GM12878 (cell line): ENCODE data around the gene KBTBD3. TPM values are rescaled to one million over a fixed set of nuclear protein-coding genes. Genes with fewer than 3 reads are reported as not detected.

Source experiments
- ATAC-seq: fragments of 200-7000 bp; cut with Tn5 transposase; 3 replicates; pipeline ENCODE4 v1.9.1; 2020; ENCODE audit warnings: mild to moderate bottlenecking, moderate library complexity
- BruUV-seq: library from RNA; stranded (reverse); fragments of 400-500 nt; replicated peaks from 2 replicates; lab custom pipeline; 2021; lab: Mats Ljungman, UMichigan
- CTCF ChIA-PET: fragments of 300-600 bp; sonication (Branson Sonifier 250); formaldehyde crosslinking; extraction: SDS; loops from one replicate; lab custom pipeline; 2021; ENCODE audit warnings: inconsistent platforms; lab: Yijun Ruan, JAX
- POLR2A ChIA-PET: fragments of 350-600 bp; formaldehyde crosslinking; extraction: SDS; loops from one replicate; lab custom pipeline; 2021; ENCODE audit warnings: inconsistent platforms; lab: Charles Lee
- RAD21 ChIA-PET: fragments of 300-600 bp; sonication (Branson Sonifier 250); formaldehyde crosslinking; loops from one replicate; lab custom pipeline; 2023; ENCODE audit warnings: antibody characterized with exemption; ENCODE audit not compliant: unreplicated experiment; lab: Charles Lee
- SMC1A ChIA-PET: fragments of 300-600 bp; sonication (Branson Sonifier 250); formaldehyde crosslinking; loops from one replicate; lab custom pipeline; 2023; ENCODE audit not compliant: unreplicated experiment, uncharacterized antibody; lab: Charles Lee
- DNase-seq: peaks from one replicate; pipeline ENCODE4 v3.0.0-alpha.2; 2011; ENCODE audit warnings: low read depth, low spot score
- FAIRE-seq: peaks from 3 replicates; lab custom pipeline; 2011; peaks lifted over from hg19 to GRCh38; lab: Jason Lieb, UNC
- H2AFZ ChIP-seq: 2 replicates; pipeline ENCODE4 v1.6.0; 2011; ENCODE audit warnings: low read depth, low read length, control low read depth; ENCODE audit not compliant: control insufficient read depth
- H3K27ac ChIP-seq: 2 replicates; pipeline ENCODE4 v1.5.1; 2011; ENCODE audit warnings: control low read depth; ENCODE audit not compliant: control insufficient read depth, insufficient read depth
- H3K27me3 ChIP-seq, 2 experiments: replicated peaks in 1 of 2; 2 replicates each; pipeline versions ENCODE4 v1.6.0 to v1.6.1; 2011; ENCODE audit warnings: low read length in 1 of 2; ENCODE audit not compliant: control insufficient read depth in 2 of 2, insufficient read depth in 2 of 2
- H3K36me3 ChIP-seq, 2 experiments: 2 replicates each; pipeline ENCODE4 v1.5.1; 2011; ENCODE audit warnings: low read length in 1 of 2; ENCODE audit not compliant: control insufficient read depth in 2 of 2, insufficient read depth in 2 of 2
- H3K4me1 ChIP-seq: 2 replicates; pipeline ENCODE4 v1.6.1; 2011; ENCODE audit warnings: mild to moderate bottlenecking, low read length, moderate library complexity, mixed read lengths; ENCODE audit not compliant: control insufficient read depth, insufficient read depth
- H3K4me2 ChIP-seq: 2 replicates; pipeline ENCODE4 v1.6.0; 2011; ENCODE audit warnings: control low read depth; ENCODE audit not compliant: control insufficient read depth, insufficient read depth
- H3K4me3 ChIP-seq: fragments of 200-600 bp; sonication (generic); 2 replicates; pipeline ENCODE4 v1.5.1; 2016
- H3K79me2 ChIP-seq: 2 replicates; pipeline ENCODE4 v1.6.0; 2011; ENCODE audit warnings: low read length; ENCODE audit not compliant: control insufficient read depth, insufficient read depth
- H3K9ac ChIP-seq: 2 replicates; pipeline ENCODE4 v1.8.0; 2011; ENCODE audit warnings: low read length, control low read depth, mixed read lengths; ENCODE audit not compliant: control insufficient read depth, insufficient read depth
- H3K9me3 ChIP-seq: replicated peaks from 3 replicates; pipeline ENCODE4 v1.5.1; 2011; ENCODE audit warnings: mild to moderate bottlenecking, low read length; ENCODE audit not compliant: control insufficient read depth, insufficient read depth
- H4K20me1 ChIP-seq: 2 replicates; pipeline ENCODE4 v1.6.0; 2011; ENCODE audit not compliant: control insufficient read depth, insufficient read depth
- CREB1 ChIP-seq: IDR thresholded peaks from 2 replicates; pipeline ENCODE4 v1.6.1; 2012; ENCODE audit warnings: low read depth, mild to moderate bottlenecking, inconsistent platforms
- GATAD2B ChIP-seq: fragments of 450-650 bp; conservative IDR thresholded peaks from 2 replicates; pipeline ENCODE4 v1.6.1; 2017; ENCODE audit warnings: low read depth, mild to moderate bottlenecking, moderate library complexity
- IKZF2 ChIP-seq, 2 experiments: fragments of 450-650 bp; IDR thresholded peaks; 2 replicates each; pipeline ENCODE4 v1.6.1; 2017; ENCODE audit warnings: mild to moderate bottlenecking in 2 of 2, moderate library complexity in 2 of 2
- JUNB ChIP-seq: IDR thresholded peaks from 2 replicates; pipeline ENCODE4 v1.6.1; 2016; ENCODE audit warnings: antibody characterized with exemption, mild to moderate bottlenecking
- KDM1A ChIP-seq: fragments of 200-600 bp; sonication (generic); IDR thresholded peaks from 2 replicates; pipeline ENCODE4 v1.6.1; 2016; ENCODE audit warnings: borderline replicate concordance
- PAX8 ChIP-seq: fragments of 450-650 bp; IDR thresholded peaks from 2 replicates; pipeline ENCODE4 v1.6.1; 2017; ENCODE audit warnings: mild to moderate bottlenecking, moderate library complexity
- ZNF622 ChIP-seq: fragments of 450-650 bp; IDR thresholded peaks from 2 replicates; pipeline ENCODE4 v1.6.1; 2017; ENCODE audit warnings: mild to moderate bottlenecking, inconsistent platforms
- in situ Hi-C: fragments of 300-500 bp; cut with MboI; formaldehyde crosslinking; loops from 9 replicates; pipeline ENCODE4 v1.14.3; 2018; ENCODE audit warnings: mixed read lengths
- intact Hi-C: fragments of 100-400 bp; cut with micrococcal nuclease; formaldehyde crosslinking; loops from one replicate; pipeline ENCODE4 v1.14.2; 2022; ENCODE audit not compliant: unreplicated experiment
- polyA plus RNA-seq, 11 experiments: library from polyadenylated mRNA; depleted of rRNA in 4 of 11; unstranded in 6 of 11; stranded (reverse) in 5 of 11; fragments of >200 nt; fragmentation: Nextera tagmentation in 4 of 11; fragmentation: Illumina TruSeq in 1 of 11; extraction: Ambion mirVana in 4 of 11; extraction: Trizol in 1 of 11; gene quantifications; 1 replicate in 1 of 11; 2 replicates in 10 of 11; pipeline versions ENCODE4 v1.2.1 to v1.2.3, GENCODE V29; 2011 to 2016; ENCODE audit warnings: inconsistent platforms in 2 of 11, missing spikeins in 2 of 11, low read depth in 1 of 11
- total RNA-seq, 4 experiments: library from RNA; depleted of rRNA in 3 of 4; stranded (reverse); fragments of >200 nt in 3 of 4; fragmentation: Illumina TruSeq in 1 of 4; extraction: Trizol in 1 of 4; gene quantifications; 2 replicates each; pipeline versions ENCODE4 v1.2.1 to v1.2.3, GENCODE V29; 2013 to 2021
- TF ChIP-seq, protein P1 (sequence below): IDR thresholded peaks from 2 replicates; pipeline ENCODE4 v1.6.1; 2012; ENCODE audit warnings: improper control_type of control experiment, low read depth, low read length; ENCODE audit not compliant: insufficient replicate concordance
- TF ChIP-seq, protein P2 (sequence below): fragments of 450-650 bp; IDR thresholded peaks from 2 replicates; pipeline ENCODE4 v1.6.1; 2017; ENCODE audit warnings: antibody characterized with exemption, mild to moderate bottlenecking, moderate library complexity

Gene KBTBD3
- total and polyA plus RNA-seq, 10 of the 15 experiments (the other 5 are each of a cell fraction or from before 2014, with no cell fraction given) = 1.9 to 18.1 (median 8.4) TPM

DNA sequence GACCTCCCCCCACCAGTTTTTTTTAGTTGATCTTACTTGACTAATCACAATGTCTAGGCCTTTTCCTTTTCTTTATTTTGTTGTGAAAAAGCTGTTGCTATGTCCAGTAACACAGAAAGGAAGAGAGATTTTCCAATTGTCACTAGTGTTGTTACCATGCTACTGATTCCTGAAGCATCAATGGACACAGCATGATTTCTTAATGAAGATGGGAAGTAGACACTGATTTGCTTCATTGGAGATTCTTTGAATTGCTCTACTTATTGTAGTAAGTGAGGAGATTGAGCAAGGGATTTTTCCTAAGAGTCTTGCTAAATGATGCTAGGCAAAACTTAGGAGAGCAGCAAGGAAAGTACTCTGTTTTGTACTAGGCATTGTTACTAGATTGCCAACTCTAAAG is 4.9 kb upstream of the KBTBD3 start:
- H3K9me3 ChIP-seq = no peaks in the 10 kb centered on the region
- no TSS peak for BruUV-seq
- POLR2A ChIA-PET = no interaction called here
- DNase-seq (no peak), ATAC-seq (no peak), FAIRE-seq (no peak)
- intact Hi-C loops (loop anchor here (10.0 kb wide), 1 partner anchor 153 kb away; no protein-coding TSS in a partner anchor), in situ Hi-C loops (loop anchor here (10.0 kb wide), 1 partner anchor 963 kb away; no protein-coding TSS in a partner anchor)
- peaks cover 4% of the 10 kb centered on the region for H3K4me1 ChIP-seq
- H3K4me3 ChIP-seq = no peak overlapping the region; the same call in 1 of the 2 replicates
- no peaks in the 10 kb centered on the region for H3K27me3 ChIP-seq
- no peak overlapping the region for H3K9ac ChIP-seq
- peaks cover 60% of the 10 kb centered on the region for H3K79me2 ChIP-seq
- peak overlapping the region; percentile 7; the same call in 1 of the 2 replicates for H3K4me2 ChIP-seq
- RAD21 ChIA-PET = interaction anchor here (1.0 kb wide), 1 partner anchor 9 kb away, joined by 3 read pairs; no protein-coding TSS in a partner anchor
- H4K20me1 ChIP-seq = no peaks in the 10 kb centered on the region
- H3K27ac ChIP-seq = no peak overlapping the region
- H3K36me3 ChIP-seq = peaks cover 0 to 15% of the 10 kb centered on the region in 2 experiments; a peak in 2 of 4 replicates
- TF ChIP-seq CREB1 (no peak), PAX8 (no peak), KDM1A (no peak), GATAD2B (no peak), ZNF622 (no peak), IKZF2 (IDR thresholded peaks at IDR 0.05) (no peak), JUNB (no peak)
- TF ChIP-seq, protein P1, sequence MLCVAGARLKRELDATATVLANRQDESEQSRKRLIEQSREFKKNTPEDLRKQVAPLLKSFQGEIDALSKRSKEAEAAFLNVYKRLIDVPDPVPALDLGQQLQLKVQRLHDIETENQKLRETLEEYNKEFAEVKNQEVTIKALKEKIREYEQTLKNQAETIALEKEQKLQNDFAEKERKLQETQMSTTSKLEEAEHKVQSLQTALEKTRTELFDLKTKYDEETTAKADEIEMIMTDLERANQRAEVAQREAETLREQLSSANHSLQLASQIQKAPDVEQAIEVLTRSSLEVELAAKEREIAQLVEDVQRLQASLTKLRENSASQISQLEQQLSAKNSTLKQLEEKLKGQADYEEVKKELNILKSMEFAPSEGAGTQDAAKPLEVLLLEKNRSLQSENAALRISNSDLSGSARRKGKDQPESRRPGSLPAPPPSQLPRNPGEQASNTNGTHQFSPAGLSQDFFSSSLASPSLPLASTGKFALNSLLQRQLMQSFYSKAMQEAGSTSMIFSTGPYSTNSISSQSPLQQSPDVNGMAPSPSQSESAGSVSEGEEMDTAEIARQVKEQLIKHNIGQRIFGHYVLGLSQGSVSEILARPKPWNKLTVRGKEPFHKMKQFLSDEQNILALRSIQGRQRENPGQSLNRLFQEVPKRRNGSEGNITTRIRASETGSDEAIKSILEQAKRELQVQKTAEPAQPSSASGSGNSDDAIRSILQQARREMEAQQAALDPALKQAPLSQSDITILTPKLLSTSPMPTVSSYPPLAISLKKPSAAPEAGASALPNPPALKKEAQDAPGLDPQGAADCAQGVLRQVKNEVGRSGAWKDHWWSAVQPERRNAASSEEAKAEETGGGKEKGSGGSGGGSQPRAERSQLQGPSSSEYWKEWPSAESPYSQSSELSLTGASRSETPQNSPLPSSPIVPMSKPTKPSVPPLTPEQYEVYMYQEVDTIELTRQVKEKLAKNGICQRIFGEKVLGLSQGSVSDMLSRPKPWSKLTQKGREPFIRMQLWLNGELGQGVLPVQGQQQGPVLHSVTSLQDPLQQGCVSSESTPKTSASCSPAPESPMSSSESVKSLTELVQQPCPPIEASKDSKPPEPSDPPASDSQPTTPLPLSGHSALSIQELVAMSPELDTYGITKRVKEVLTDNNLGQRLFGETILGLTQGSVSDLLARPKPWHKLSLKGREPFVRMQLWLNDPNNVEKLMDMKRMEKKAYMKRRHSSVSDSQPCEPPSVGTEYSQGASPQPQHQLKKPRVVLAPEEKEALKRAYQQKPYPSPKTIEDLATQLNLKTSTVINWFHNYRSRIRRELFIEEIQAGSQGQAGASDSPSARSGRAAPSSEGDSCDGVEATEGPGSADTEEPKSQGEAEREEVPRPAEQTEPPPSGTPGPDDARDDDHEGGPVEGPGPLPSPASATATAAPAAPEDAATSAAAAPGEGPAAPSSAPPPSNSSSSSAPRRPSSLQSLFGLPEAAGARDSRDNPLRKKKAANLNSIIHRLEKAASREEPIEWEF = no peak
- TF ChIP-seq, protein P2, sequence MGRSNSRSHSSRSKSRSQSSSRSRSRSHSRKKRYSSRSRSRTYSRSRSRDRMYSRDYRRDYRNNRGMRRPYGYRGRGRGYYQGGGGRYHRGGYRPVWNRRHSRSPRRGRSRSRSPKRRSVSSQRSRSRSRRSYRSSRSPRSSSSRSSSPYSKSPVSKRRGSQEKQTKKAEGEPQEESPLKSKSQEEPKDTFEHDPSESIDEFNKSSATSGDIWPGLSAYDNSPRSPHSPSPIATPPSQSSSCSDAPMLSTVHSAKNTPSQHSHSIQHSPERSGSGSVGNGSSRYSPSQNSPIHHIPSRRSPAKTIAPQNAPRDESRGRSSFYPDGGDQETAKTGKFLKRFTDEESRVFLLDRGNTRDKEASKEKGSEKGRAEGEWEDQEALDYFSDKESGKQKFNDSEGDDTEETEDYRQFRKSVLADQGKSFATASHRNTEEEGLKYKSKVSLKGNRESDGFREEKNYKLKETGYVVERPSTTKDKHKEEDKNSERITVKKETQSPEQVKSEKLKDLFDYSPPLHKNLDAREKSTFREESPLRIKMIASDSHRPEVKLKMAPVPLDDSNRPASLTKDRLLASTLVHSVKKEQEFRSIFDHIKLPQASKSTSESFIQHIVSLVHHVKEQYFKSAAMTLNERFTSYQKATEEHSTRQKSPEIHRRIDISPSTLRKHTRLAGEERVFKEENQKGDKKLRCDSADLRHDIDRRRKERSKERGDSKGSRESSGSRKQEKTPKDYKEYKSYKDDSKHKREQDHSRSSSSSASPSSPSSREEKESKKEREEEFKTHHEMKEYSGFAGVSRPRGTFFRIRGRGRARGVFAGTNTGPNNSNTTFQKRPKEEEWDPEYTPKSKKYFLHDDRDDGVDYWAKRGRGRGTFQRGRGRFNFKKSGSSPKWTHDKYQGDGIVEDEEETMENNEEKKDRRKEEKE = no peak
- CTCF ChIA-PET = no interaction called here
- no peak overlapping the region for H2AFZ ChIP-seq
- SMC1A ChIA-PET = interaction anchor here (0.8 to 1.6 kb wide), 2 partner anchors 9 to 19 kb away, joined by 3 to 5 read pairs; no protein-coding TSS in a partner anchor
